Endothelial cell of hepatic sinusoid (primary cell): ENCODE measurements around the gene MICAL2.

Experiments
- in situ Hi-C: cut with HindIII; loops from 2 replicates; pipeline ENCODE4 v1.10.0; 2017; ENCODE audit warnings: low sequenced_read_pairs

The MICAL2 gene

DNA sequence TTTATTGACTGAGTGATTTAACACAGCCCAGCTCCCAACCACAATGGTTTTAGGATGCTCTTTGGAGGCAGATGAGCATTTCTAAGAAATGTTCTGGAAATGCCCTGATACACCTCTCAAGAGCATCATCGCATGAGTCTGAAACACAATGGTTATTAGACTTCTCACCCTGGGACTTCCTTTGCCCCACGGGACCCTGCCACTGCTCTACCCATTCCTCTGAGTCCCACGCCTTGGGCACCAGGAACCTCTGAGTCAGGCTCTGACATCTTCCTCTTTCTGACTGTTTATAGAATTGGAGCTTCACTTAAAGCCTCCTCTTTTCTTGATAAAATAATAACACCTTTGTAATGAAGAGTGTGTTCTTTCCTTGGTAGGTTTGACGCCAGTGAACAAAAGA, 181.4 kb downstream of the MICAL2 start:
- in situ Hi-C loops, result no loop called here

DNA sequence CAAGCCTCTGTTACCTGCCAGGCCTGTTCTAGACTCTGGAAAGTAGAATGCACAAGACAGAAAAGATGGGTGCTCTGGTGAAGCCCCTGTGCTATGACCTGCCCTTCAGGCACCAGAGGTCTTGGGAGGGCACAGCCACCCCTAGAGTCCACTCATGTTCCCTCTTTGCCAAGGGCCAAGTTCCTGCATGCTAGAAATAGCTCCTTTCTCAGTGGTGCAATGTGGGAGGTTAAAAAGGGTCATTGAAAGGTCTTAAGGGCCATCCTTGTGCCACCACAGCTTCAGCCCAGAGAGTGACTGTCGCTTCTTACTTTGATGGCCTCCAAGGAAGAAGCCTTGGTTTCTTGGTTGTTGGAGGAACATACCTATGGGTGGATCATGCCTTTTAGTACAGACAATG, 182.4 kb downstream of the MICAL2 start:
- in situ Hi-C loops, result no loop called here

DNA sequence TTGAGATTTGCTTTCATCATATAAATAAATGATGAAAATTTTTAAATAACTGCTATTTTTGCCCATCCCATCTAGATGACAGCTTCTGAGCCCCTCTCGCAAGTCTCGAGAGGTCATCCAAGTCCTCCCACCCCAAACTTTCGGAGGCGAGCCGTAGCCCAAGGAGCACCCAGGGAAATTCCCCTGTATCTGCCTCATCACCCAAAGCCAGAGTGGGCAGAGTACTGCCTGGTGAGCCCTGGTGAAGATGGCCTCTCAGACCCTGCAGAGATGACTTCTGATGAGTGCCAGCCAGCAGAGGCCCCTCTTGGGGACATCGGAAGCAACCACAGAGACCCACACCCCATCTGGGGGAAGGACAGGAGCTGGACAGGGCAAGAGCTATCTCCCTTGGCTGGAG, 183.1 kb downstream of the MICAL2 start:
- in situ Hi-C loops, result no loop called here

DNA sequence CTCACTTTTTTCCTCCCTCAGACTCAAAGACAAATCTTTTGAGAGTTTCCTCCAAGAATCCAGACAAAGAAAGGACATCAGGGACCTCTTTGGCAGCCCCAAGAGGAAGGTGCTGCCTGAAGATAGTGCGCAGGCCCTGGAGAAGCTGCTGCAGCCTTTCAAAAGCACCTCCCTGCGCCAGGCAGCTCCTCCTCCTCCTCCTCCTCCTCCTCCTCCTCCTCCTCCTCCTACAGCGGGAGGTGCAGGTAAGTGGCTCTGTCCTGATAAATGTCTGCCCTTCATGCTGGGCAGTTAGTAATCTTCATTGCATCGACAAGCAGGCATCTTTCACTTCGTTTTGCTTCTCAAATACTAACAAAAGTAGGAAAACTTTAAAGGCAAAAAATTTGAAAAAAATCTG, 184.2 kb downstream of the MICAL2 start:
- in situ Hi-C loops, result loop anchor here (5.0 kb wide), 1 partner anchor 188 kb away; no protein-coding TSS in a partner anchor

DNA sequence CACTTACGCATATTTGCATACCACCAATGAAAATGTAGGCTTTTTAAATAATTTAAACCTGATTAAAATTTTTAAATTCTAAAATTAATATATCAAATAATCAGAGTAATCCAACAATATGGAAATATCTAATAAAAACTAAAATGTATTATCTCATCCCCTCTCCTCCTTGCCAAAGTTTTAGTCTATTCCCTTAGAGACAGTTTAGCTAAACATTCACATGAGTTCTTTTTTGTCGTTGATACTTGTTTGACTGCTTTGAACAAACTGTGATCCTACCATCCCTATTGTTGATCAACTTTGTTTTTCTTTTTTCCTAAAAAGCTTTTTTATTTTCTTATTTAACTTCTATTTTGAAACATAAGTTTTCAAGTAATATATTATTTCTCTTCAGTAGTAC, 185.6 kb downstream of the MICAL2 start:
- in situ Hi-C loops, result loop anchor here (5.0 kb wide), 1 partner anchor 186 kb away; no protein-coding TSS in a partner anchor

DNA sequence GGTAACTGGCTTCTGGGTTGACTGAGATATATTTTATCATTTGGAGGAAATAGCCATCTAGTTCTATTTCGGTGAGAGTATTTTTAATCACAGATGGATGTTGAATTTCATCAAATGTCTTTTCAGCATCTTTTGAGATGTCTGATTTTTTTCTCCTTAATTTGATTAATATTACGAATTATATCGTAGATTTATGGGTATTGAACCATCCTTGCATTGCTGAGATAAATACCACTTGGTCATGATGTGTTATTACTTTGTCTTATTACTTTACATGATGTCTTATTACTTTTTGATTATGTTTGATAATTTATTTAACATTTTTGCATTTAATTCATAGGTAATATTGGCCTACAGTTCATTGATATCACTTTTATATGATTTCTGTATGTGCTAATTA, 188.2 kb downstream of the MICAL2 start:
- in situ Hi-C loops, result loop anchor here (5.0 kb wide), 1 partner anchor 184 kb away; no protein-coding TSS in a partner anchor

DNA sequence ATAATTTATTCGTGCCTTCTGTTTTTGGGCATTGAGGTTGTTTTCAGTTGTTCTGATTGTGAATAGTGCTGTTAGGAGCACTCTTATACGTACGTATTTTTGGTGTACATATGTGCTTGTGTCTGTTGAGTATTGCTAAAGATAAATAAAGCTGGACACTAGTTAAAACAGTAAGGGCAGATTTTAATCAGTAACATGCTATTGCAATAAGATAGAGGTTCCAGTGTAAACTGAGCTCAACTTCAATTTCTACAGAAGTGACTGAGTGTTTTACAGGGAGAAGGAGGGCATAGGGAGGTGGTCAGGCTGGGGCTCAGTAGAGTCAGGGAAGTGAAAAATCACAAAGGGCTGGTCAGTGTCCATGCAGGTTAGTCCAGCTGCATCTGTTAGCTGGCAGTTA, 191.0 kb downstream of the MICAL2 start:
- in situ Hi-C loops, result no loop called here

DNA sequence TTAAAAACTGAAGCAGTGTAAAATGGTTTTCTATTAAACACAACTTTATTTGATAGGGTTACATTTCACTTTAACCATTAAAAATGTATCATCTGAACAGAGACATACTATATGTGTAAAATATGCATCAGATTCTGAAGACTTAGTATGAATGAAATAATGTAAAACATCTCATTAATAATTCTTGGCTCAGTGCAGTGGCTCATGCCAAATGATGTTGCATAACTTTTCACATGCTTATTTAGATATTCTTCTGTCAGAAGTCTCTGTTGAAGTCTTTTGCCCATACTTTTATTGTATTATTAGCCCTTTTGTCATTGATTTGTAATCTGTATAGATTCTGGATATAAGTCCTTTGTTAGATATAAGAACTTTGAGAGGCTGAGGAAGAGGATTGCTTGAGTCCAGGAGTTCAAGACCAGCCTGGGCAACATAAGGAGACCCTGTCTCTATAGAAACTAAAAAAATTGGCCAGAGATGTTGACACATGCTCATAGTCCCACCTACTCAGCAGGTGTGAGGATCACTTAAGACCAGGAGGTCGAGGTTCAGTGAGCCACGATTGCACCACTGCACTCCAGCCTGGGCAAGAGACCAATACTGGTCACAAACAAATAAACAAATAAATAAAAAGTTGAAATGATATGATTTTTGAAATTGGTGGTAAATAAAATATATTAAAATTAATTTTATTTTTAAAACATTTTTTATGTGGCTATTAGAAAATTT, 193.2 kb downstream of the MICAL2 start:
- in situ Hi-C loops, result no loop called here

DNA sequence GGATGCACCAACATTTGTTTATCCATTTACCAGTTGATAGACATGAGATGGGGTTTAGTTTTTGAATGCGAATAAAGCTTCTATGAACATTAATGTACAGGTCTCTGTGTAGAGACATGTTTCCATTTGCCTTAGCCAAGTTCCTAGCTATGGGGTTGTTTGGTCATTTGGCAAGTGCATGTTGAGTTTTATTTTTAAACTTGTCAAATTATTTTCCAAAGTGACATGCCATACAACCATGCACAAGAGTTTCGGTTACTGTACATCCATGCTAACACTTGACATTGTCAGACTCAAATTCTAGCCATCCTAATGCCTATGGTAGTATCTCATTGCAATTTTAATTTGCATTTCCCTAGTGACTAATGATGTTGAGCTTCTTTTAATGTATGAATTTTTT, 196.4 kb downstream of the MICAL2 start:
- in situ Hi-C loops, result no loop called here

DNA sequence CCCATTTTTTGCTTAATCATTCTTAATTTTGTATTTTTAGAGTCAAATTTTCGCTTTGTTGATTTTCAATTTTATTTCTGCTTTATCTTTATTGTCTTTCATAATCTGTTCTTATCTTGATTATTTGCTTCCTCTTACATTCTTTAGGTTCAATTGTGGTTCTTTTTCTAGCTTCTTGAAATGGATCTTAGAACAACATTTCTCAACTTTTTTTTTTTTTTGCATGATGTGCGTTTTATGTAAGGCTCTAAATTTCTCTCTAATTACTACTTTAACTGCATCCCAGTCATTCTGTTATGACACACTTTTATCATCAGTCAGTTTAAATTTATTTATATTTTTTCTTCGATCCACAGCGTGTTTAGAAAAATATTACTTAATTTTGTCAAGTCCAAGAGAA, 201.7 kb downstream of the MICAL2 start:
- in situ Hi-C loops, result no loop called here
